Mesodermal cell (in vitro differentiated cells): Measurements from ENCODE around the gene PRKAR2A.
A peak's percentile ranks its signal among the peaks of the same experiment; 100 is the strongest.
"Not testable (repeated sequence)": the region's sequence is repeated elsewhere in the genome, so short reads cannot be mapped to it uniquely, and the experiment has no call there.

Experiments
- H3K27ac ChIP-seq: 2 replicates; pipeline ENCODE4 v1.7.0; 2013; ENCODE audit warnings: mild to moderate bottlenecking, low read depth, low read length, moderate library complexity; ENCODE audit not compliant: severe bottlenecking
- H3K36me3 ChIP-seq: 2 replicates; pipeline ENCODE4 v1.7.1; 2013; ENCODE audit warnings: mild to moderate bottlenecking, low read length, moderate library complexity; ENCODE audit not compliant: control insufficient read depth, insufficient read depth
- H3K4me1 ChIP-seq: one replicate; pipeline ENCODE4 v1.7.1; 2013; ENCODE audit warnings: mild to moderate bottlenecking, low read length; ENCODE audit not compliant: insufficient read depth, control insufficient read depth, poor library complexity, severe bottlenecking
- H3K4me3 ChIP-seq: 2 replicates; pipeline ENCODE4 v1.7.0; 2013; ENCODE audit warnings: low read length, control low read depth, mild to moderate bottlenecking; ENCODE audit not compliant: insufficient read depth, poor library complexity, severe bottlenecking; ENCODE audit errors: extremely low read depth
- H3K9me3 ChIP-seq: 2 replicates; pipeline ENCODE4 v1.7.1; 2013; ENCODE audit warnings: mild to moderate bottlenecking, low read length, moderate library complexity; ENCODE audit not compliant: control insufficient read depth
- WGBS, 2 experiments: methylation state at CpG; one replicate each; pipeline ENCODE4 v1.1.5; 2013; ENCODE audit warnings: missing lambda C conversion rate in 2 of 2; ENCODE audit not compliant: insufficient coverage in 2 of 2; 5-methylcytosine and 5-hydroxymethylcytosine counted together

Gene PRKAR2A

DNA sequence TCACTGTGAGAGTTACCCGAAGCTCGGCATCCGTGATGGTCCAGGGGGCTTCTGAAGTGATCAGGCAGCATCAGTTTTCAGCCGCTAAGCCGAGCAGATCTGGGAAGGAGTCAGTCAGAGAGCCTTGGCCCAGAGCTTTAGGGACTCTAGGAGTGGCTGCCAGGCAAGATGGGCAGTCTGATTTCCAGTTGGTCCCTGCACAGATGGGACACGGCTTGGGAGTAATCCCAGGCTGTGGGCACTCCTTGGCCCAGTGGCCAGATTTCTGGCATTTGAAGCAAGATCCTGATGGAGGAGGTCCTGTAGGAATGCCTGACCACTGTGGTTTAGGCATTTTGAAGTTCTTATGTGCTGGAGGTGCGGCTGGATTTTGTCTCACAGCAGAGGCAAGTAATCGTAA is 120.2 kb downstream of the PRKAR2A start:
- no peak overlapping the region for H3K4me3 ChIP-seq
- H3K9me3 ChIP-seq: no peaks in the 10 kb centered on the region
- 88 to 91% methylated on average over 6 of the region's 8 CpGs for WGBS, 2 experiments

DNA sequence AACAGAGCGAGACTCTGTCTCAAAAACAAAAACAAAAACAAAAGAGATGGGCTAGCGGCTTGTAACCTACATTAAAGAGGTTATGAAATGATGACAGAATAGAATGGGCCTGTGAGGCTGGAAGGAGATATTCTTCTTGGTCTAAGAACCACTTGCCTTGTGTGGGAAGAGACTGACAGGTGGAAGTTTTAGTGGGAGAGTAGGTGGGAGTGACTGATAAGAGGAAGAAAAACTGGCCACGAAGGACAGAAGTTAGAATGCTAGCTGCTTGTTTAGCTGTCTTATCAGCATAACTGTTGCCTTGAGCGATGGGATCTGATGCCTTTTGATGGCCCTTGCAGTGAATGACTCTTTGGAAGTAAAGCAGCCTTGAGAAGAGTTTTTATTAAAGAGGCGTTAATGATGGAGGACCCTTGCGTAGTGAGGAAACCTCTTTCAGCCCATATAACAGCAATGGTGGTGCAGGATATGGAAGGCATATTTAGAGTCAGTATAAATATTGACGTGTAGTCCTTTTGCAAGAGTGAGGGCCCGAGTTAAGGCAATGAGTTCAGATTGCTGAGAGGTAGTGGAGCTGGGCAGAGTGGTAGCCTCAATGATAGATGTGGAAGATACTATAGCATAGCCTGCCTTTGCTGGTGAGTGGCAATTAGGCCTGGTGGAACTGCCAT is 122.4 kb downstream of the PRKAR2A start:
- 85% methylated on average over 5 to 6 of the region's 8 CpGs for WGBS, 2 experiments

More for the DNA sequence above, 120.2 kb downstream of the PRKAR2A start:
- Histone ChIP-seq H3K4me1 (no peaks in the 10 kb centered on the region), H3K36me3 (no peaks in the 10 kb centered on the region), H3K27ac (no peak overlapping the region)

DNA sequence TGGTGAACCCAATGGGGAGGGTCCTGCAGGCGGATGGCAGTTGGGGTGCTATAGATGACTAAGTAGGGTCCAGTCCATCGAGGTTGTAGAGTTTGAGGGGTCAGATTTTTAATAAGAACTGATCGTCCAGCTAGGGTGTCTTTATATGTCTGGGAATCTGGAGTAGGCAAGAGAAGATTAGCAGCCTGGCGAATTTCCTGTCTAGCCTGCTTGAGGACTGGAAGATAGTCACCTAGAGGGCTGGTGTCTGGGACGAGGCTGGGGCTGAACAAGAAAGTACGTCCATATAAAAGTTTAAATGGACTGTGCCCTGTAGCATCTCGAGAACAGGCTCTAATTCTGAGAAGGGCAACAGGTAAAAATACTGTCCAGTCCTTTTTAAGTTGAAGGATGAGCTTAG is 123.9 kb downstream of the PRKAR2A start:
- no peaks in the 10 kb centered on the region for H3K4me1 ChIP-seq
- WGBS, 2 experiments: 84 to 94% methylated on average over 5 to 7 of the region's 7 CpGs
- no peak overlapping the region for H3K4me3 ChIP-seq

More for the DNA sequence above, 122.4 kb downstream of the PRKAR2A start:
- H3K27ac ChIP-seq, H3K4me1 ChIP-seq, H3K9me3 ChIP-seq, H3K4me3 ChIP-seq, H3K36me3 ChIP-seq: not testable (repeated sequence)

GRCh38 chr3:48723293-48723692 is 124.4 kb downstream of the PRKAR2A start:
- H3K36me3 ChIP-seq, H3K9me3 ChIP-seq, H3K4me1 ChIP-seq, H3K27ac ChIP-seq, H3K4me3 ChIP-seq: not testable (repeated sequence)
- WGBS, 2 experiments: 90 to 91% methylated on average over 3 of the region's 3 CpGs

More for the DNA sequence above, 123.9 kb downstream of the PRKAR2A start:
- no peaks in the 10 kb centered on the region for H3K9me3 ChIP-seq
- H3K27ac ChIP-seq: no peak overlapping the region
- H3K36me3 ChIP-seq: no peaks in the 10 kb centered on the region

GRCh38 chr3:48716982-48717746 is 130.5 kb downstream of the PRKAR2A start, which contains the start of gene IP6K2:
Gene IP6K2, minus strand, starts transcription at chr3:48717221. Its CDS starts 21,930 bp downstream, at chr3:48695291.
- Histone ChIP-seq H3K36me3 (peaks cover 31% of the 10 kb centered on the region), H3K4me1 (peaks cover 10% of the 10 kb centered on the region), H3K4me3 (peak within 1 kb of the TSS; percentile 98), H3K27ac (peak within 1 kb of the TSS; percentile 97), H3K9me3 (no peaks in the 10 kb centered on the region)
- 6% methylated on average over 22 to 36 of the region's 38 CpGs for WGBS, 2 experiments

- Histone ChIP-seq H3K4me3 (peak overlapping the region; percentile 98), H3K4me1 (peaks cover 10% of the 10 kb centered on the region), H3K36me3 (peaks cover 38% of the 10 kb centered on the region), H3K9me3 (no peaks in the 10 kb centered on the region), H3K27ac (peak overlapping the region; percentile 97)
- WGBS, 2 experiments: 0% methylated on average over 3 to 7 of the region's 16 CpGs
Observed at GRCh38 chr3:48716508-48716981, 131.1 kb downstream of the PRKAR2A start.

DNA sequence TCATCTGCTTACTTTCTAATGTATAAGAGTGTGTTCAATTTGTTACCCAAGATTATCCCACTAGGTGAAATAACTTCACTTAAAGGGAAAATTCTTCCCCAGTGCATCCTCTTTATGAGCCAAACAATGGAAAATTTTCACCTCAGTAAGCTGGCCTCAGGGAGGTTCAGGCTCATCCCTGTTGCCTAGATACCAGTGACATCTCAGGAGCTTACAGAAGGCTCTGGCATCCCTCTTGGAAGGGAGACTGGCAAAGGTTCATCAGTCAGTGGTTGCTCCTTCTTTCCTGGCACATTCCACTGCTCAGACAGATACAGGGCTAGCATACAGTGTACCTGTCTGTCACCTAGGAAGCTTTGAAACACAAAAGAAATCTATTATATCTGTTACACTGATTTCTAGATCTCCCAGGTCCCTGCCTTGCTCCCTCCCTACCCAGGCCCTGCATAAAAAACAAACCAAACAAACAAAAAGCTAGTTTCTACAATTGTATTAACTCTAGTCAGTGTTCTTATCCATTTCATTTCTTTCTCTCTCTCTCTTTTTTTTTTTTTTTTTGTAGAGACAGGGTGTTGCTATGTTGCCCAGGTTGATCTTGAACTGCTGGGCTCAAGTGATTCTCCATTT is 132.4 kb downstream of the PRKAR2A start:
- peaks cover 10% of the 10 kb centered on the region for H3K4me1 ChIP-seq
- H3K36me3 ChIP-seq: peaks cover 50% of the 10 kb centered on the region
- H3K27ac ChIP-seq: peak overlapping the region; percentile 23
- no peaks in the 10 kb centered on the region for H3K9me3 ChIP-seq
- H3K4me3 ChIP-seq: peak overlapping the region; percentile 98

GRCh38 chr3:48711727-48712126 is 135.9 kb downstream of the PRKAR2A start:
- peaks cover 86% of the 10 kb centered on the region for H3K36me3 ChIP-seq

GRCh38 chr3:48709051-48709461 is 138.6 kb downstream of the PRKAR2A start:
- Histone ChIP-seq H3K27ac (peak overlapping the region; percentile 45), H3K36me3 (peaks cover 96% of the 10 kb centered on the region), H3K9me3 (no peaks in the 10 kb centered on the region), H3K4me1 (peaks cover 13% of the 10 kb centered on the region), H3K4me3 (no peak overlapping the region)
- WGBS, 2 experiments: 94 to 98% methylated on average over 7 of the region's 7 CpGs

More at GRCh38 chr3:48711727-48712126, 135.9 kb downstream of the PRKAR2A start:
- no peak overlapping the region for H3K27ac ChIP-seq
- WGBS, 2 experiments: 100% methylated on average over 1 of the region's 2 CpGs; no CpG with 5 or more reads in 1 of the 2 experiments
- peaks cover 21% of the 10 kb centered on the region for H3K4me1 ChIP-seq
- no peak overlapping the region for H3K4me3 ChIP-seq
- no peaks in the 10 kb centered on the region for H3K9me3 ChIP-seq

- Histone ChIP-seq H3K4me3 (no peak overlapping the region), H3K36me3 (peaks cover 94% of the 10 kb centered on the region), H3K27ac (peak overlapping the region; percentile 45), H3K9me3 (no peaks in the 10 kb centered on the region), H3K4me1 (peaks cover 13% of the 10 kb centered on the region)
- WGBS, 2 experiments: 69 to 75% methylated on average over 2 of the region's 2 CpGs
Observed at GRCh38 chr3:48708481-48708889, 139.2 kb downstream of the PRKAR2A start.
